ENCODE measurements around the gene FYCO1. TPM values are rescaled to one million over a fixed set of nuclear protein-coding genes. Genes with fewer than 3 reads are reported as not detected.

FYCO1 gene
- 9.5 and 11.3 TPM in 2 replicates for total RNA-seq

GRCh38 chr3:45995236-45996192, at the start of gene FYCO1:
FYCO1 (minus strand) TSS chr3:45995824; CDS start chr3:45984910, 10,914 bp downstream.

DNA sequence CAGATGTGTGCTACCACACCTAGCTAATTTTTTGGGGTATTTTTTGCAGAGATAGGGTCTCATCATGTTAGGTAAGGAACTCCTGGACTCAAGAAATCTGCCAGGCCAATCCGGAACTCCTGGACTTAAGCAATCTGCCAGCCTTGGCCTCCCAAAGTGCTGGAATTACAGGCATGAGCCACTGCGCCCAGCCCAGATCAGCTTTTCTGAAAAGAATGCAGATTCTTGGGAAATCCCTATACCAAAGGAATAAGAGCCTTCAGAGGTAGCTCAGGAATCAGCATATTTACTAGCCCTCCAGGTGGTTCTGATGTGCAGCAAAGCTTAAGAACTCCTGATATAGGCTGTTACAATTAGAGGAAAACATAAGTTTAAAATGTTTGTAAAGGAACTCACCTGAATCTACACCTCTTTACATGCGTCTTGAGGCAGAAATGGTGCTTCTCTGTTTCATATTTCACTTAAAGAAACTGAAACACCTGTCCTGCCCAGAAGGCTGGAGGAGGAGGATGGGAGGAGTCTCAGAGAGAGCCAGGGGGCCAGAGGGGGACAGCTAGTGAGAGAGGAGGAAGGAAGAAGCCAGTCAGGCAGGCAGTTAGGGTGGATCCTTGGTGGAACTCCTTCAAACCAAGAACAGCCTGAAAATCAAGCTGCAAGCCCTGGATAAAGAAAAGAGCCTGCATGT, 31.5 kb upstream of the FYCO1 start, which contains the start of gene XCR1:
Gene XCR1 (minus strand): TSS at position 463 of the 685 bp plus-strand sequence. CDS start 5,536 bp downstream, outside the sequence.

GRCh38 chr3:45943207-45943846, 52.3 kb downstream of the FYCO1 start, which contains the start of gene CXCR6:
CXCR6 (plus strand) TSS chr3:45943464; CDS start chr3:45946482, 3,018 bp downstream.

DNA sequence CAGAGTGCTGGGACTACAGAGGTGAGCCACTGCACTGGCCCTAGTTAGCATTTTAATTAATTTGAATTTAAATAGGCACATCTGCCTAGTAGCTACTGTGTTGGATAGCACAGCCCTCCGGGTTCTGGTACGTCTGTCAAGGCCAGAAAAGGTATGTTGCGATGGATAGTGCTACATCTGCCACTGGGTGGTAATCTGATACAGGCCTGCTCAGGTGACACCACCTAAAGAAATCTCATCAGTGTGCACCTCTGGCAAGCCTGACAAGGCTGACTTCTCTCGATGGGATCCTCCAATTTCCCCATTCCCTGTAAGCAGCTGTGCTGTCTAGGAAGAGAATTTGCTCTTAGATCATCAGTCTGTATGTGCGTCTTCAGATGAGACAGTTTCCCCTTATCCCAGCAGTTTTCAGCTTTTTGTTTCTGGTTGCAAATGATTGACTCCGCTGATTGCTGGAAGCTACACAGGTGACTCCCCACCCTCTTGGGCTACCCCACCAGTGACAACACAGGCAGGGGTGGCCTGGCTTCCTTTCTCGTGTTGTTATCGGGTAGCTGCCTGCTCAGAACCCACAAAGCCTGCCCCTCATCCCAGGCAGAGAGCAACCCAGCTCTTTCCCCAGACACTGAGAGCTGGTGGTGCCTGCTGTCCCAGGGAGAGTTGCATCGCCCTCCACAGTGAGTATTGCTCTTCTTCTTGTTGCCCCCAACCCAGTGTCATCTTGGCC, 109.5 kb downstream of the FYCO1 start, which contains the start of gene CCR9:
Gene CCR9 (plus strand): TSS at position 565 of the 727 bp plus-strand sequence. CDS start 8,391 bp downstream, outside the sequence.

Other genes starting within 250 kb of the FYCO1 start
- not detected in 2 replicates for gene SLC6A20, start 199.3 kb downstream of the FYCO1 start, total RNA-seq
- gene LZTFL1, start 153.7 kb downstream of the FYCO1 start, total RNA-seq: 17.9 and 18.6 TPM in 2 replicates
- gene CCR9, start 109.3 kb downstream of the FYCO1 start, total RNA-seq: not detected in 2 replicates
- gene CXCR6, start 52.4 kb downstream of the FYCO1 start, total RNA-seq: not detected in 2 replicates
- not detected in 2 replicates for gene XCR1, start 31.7 kb upstream of the FYCO1 start, total RNA-seq
- gene CCR1, start 212.5 kb upstream of the FYCO1 start, total RNA-seq: under 0.01 and 0.29 TPM in 2 replicates
- gene CCR3, start 246.6 kb upstream of the FYCO1 start, total RNA-seq: not detected in 2 replicates